Hepatocyte (in vitro differentiated cells): ENCODE measurements around the gene TFAP2B. TPM values are rescaled to one million over a fixed set of nuclear protein-coding genes. Genes with fewer than 3 reads are reported as not detected.

Source experiments
- DNase-seq: peaks from one replicate; pipeline ENCODE4 v3.0.0-alpha.2; 2016; ENCODE audit warnings: low spot score
- H2AFZ ChIP-seq: fragments of 200-600 bp; sonication (generic); 2 replicates; pipeline ENCODE4 v1.6.0; 2016; ENCODE audit warnings: antibody characterized with exemption, mild to moderate bottlenecking
- H3K27ac ChIP-seq: fragments of 200-600 bp; sonication (generic); 2 replicates; pipeline ENCODE4 v1.5.1; 2016; ENCODE audit warnings: mild to moderate bottlenecking
- H3K27me3 ChIP-seq: fragments of 200-600 bp; sonication (generic); 2 replicates; pipeline ENCODE4 v1.6.1; 2016
- H3K36me3 ChIP-seq: fragments of 200-600 bp; sonication (generic); replicated peaks from 2 replicates; pipeline ENCODE4 v1.5.1; 2016; ENCODE audit warnings: low read depth; ENCODE audit not compliant: insufficient read depth
- H3K4me1 ChIP-seq: fragments of 200-600 bp; sonication (generic); 2 replicates; pipeline ENCODE4 v1.5.1; 2016; ENCODE audit warnings: mild to moderate bottlenecking, moderate library complexity; ENCODE audit not compliant: insufficient read depth
- H3K4me2 ChIP-seq: fragments of 200-600 bp; sonication (generic); 2 replicates; pipeline ENCODE4 v1.6.0; 2016
- H3K4me3 ChIP-seq: fragments of 200-600 bp; sonication (generic); 2 replicates; pipeline ENCODE4 v1.5.1; 2016; ENCODE audit warnings: mild to moderate bottlenecking
- H3K79me2 ChIP-seq: fragments of 200-600 bp; sonication (generic); 2 replicates; pipeline ENCODE4 v1.6.0; 2017; ENCODE audit warnings: mild to moderate bottlenecking
- H3K9me2 ChIP-seq: fragments of 200-600 bp; sonication (generic); replicated peaks from 2 replicates; pipeline ENCODE4 v1.6.0; 2017; ENCODE audit warnings: mild to moderate bottlenecking; ENCODE audit not compliant: insufficient read depth
- H3K9me3 ChIP-seq: fragments of 200-600 bp; sonication (generic); 2 replicates; pipeline ENCODE4 v1.5.1; 2016; ENCODE audit warnings: low read depth, mild to moderate bottlenecking
- H4K20me1 ChIP-seq: fragments of 200-600 bp; sonication (generic); 2 replicates; pipeline ENCODE4 v1.6.0; 2016; ENCODE audit warnings: mild to moderate bottlenecking; ENCODE audit not compliant: insufficient read depth, poor library complexity, severe bottlenecking
- EZH2 ChIP-seq: fragments of 200-600 bp; sonication (generic); IDR thresholded peaks from 2 replicates; pipeline ENCODE4 v1.6.1; 2016; ENCODE audit warnings: antibody characterized with exemption, mild to moderate bottlenecking, borderline replicate concordance
- EZH2phosphoT487 ChIP-seq: fragments of 200-600 bp; sonication (generic); IDR thresholded peaks from one replicate; pipeline ENCODE4 v1.6.1; 2018; ENCODE audit warnings: antibody characterized with exemption, mild to moderate bottlenecking, low read depth, moderate library complexity; ENCODE audit not compliant: unreplicated experiment, severe bottlenecking
- WGBS: methylation state at CpG from one replicate; pipeline ENCODE4 v1.1.6; 2016; ENCODE audit warnings: low lambda C conversion rate; ENCODE audit errors: missing lambda C conversion rate; 5-methylcytosine and 5-hydroxymethylcytosine counted together
- polyA plus RNA-seq: library from polyadenylated mRNA; unstranded; fragments of >200 nt; fragmentation: Nextera tagmentation; extraction: Ambion mirVana; gene quantifications from 2 replicates; pipeline ENCODE4 v1.2.1, GENCODE V29; 2016
- total RNA-seq: library from RNA; depleted of rRNA; stranded (reverse); fragments of >200 nt; gene quantifications from 2 replicates; pipeline ENCODE4 v1.2.3, GENCODE V29; 2014
- TF ChIP-seq, protein P1 (sequence below): fragments of 200-600 bp; sonication (generic); IDR thresholded peaks from 2 replicates; pipeline ENCODE4 v1.5.1; 2016; ENCODE audit warnings: antibody characterized with exemption, mild to moderate bottlenecking; ENCODE audit not compliant: poor library complexity

TFAP2B gene
- total and polyA plus RNA-seq, 2 experiments from 2014 or later: 0.73 to 1.3 TPM

DNA sequence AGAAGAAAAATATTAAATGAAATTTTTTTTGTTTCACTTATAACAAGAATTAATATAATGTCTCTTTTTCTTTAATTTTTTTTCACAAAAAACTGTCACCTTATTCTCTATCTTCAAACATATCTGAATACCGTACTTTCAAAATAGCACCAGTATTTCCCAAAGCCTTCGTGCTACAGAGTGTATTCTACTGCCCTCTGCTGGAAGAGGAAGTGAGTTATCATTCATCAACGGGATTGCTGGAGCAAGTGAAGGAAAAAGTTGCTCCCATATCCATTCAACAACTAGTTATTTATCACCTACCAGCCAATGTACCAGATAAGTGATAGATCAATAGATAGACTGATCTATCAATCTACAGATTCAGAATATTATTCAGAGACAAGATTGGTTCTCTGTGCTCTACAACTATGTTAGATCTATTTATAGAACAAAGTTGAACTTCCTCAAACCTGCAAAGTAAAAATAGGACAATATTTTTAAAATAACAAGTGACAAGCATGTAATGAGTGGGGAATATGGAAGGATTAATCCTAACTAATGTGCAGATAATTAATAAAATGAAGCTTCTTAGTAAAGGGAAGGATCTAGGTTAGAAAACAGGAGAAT is 26.7 kb upstream of the TFAP2B start:
- H3K79me2 ChIP-seq: no peaks in the 10 kb centered on the region
- H3K9me2 ChIP-seq: no peaks in the 10 kb centered on the region
- no peak overlapping the region for H3K4me3 ChIP-seq
- DNase-seq: peak; percentile 78
- no peak overlapping the region for H2AFZ ChIP-seq
- H3K36me3 ChIP-seq: no peaks in the 10 kb centered on the region
- H3K4me2 ChIP-seq: no peak overlapping the region
- no peak for TF ChIP-seq EZH2phosphoT487
- TF ChIP-seq, protein P1, sequence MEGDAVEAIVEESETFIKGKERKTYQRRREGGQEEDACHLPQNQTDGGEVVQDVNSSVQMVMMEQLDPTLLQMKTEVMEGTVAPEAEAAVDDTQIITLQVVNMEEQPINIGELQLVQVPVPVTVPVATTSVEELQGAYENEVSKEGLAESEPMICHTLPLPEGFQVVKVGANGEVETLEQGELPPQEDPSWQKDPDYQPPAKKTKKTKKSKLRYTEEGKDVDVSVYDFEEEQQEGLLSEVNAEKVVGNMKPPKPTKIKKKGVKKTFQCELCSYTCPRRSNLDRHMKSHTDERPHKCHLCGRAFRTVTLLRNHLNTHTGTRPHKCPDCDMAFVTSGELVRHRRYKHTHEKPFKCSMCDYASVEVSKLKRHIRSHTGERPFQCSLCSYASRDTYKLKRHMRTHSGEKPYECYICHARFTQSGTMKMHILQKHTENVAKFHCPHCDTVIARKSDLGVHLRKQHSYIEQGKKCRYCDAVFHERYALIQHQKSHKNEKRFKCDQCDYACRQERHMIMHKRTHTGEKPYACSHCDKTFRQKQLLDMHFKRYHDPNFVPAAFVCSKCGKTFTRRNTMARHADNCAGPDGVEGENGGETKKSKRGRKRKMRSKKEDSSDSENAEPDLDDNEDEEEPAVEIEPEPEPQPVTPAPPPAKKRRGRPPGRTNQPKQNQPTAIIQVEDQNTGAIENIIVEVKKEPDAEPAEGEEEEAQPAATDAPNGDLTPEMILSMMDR: peak; percentile 84
- no peak for TF ChIP-seq EZH2
- H3K27ac ChIP-seq: no peak overlapping the region
- no peaks in the 10 kb centered on the region for H3K4me1 ChIP-seq
- WGBS: 4% methylated on average over 3 of the region's 3 CpGs
- no peaks in the 10 kb centered on the region for H3K9me3 ChIP-seq
- H3K27me3 ChIP-seq: peaks cover 3% of the 10 kb centered on the region
- H4K20me1 ChIP-seq: no peaks in the 10 kb centered on the region

DNA sequence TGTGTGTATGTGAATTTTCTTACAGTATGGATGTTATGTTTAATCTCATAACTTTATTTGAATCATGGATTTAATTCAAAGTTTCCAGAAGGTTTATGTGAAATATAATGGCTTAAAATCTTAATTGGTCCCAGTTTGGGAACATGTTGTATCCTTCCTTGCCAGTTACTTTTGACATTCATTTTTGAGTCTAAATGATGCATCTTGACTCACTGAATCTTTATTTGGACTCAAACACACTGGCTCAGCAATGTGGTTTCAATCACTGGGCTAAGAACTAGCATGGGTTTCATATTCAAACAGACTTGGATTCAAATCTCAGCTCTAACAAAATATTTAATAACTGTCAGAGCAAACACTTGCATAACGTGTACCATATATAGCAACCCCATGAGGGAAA is 25.9 kb upstream of the TFAP2B start:
- peaks cover 3% of the 10 kb centered on the region for H3K27me3 ChIP-seq
- no peak overlapping the region for H2AFZ ChIP-seq
- no peaks in the 10 kb centered on the region for H3K9me3 ChIP-seq
- no peaks in the 10 kb centered on the region for H3K4me1 ChIP-seq
- no peaks in the 10 kb centered on the region for H3K36me3 ChIP-seq
- no peak overlapping the region for H3K27ac ChIP-seq
- DNase-seq: no peak
- H3K4me2 ChIP-seq: no peak overlapping the region
- no peaks in the 10 kb centered on the region for H3K9me2 ChIP-seq
- TF ChIP-seq EZH2phosphoT487: no peak
- TF ChIP-seq, protein P1: no peak
- TF ChIP-seq EZH2: no peak
- no peaks in the 10 kb centered on the region for H4K20me1 ChIP-seq
- H3K4me3 ChIP-seq: no peak overlapping the region
- no peaks in the 10 kb centered on the region for H3K79me2 ChIP-seq
- WGBS: 52% methylated on average over 1 of the region's 1 CpG

DNA sequence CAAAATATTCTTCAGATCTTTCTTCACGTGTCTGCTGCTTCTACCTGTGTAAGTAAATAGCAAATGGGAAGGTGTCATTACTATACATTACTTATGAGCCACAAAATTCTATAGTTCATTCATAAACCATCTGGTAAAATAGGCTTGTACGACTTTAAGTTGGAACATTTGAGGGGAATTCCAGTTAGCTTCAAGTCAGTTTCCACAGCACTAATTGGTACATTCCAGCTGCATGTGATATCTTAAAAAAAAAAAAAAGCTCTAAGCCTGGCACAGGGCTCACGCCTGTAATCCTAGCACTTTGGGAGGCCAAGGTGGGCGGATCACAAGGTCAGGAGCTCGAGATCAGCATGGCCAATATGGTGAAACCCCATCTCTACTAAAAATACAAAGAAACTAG is 23.1 kb upstream of the TFAP2B start:
- WGBS: 71% methylated on average over 5 of the region's 5 CpGs
- DNase-seq: no peak
- Histone ChIP-seq H3K79me2 (no peaks in the 10 kb centered on the region), H3K4me3 (no peak overlapping the region), H2AFZ (no peak overlapping the region), H3K9me2 (no peaks in the 10 kb centered on the region), H3K27ac (no peak overlapping the region), H3K9me3 (no peaks in the 10 kb centered on the region), H3K4me2 (no peak overlapping the region), H3K36me3 (no peaks in the 10 kb centered on the region), H3K4me1 (no peaks in the 10 kb centered on the region), H3K27me3 (peaks cover 7% of the 10 kb centered on the region), H4K20me1 (no peaks in the 10 kb centered on the region)
- no peak for TF ChIP-seq EZH2
- no peak for TF ChIP-seq EZH2phosphoT487
- TF ChIP-seq, protein P1: no peak
